Measurements from ENCODE around the gene PLCE1. TPM values are rescaled to one million over a fixed set of nuclear protein-coding genes. Genes with fewer than 3 reads are reported as not detected.

PLCE1 gene
- total RNA-seq, 1 donor from 2014 or later, result 0.84 TPM

DNA sequence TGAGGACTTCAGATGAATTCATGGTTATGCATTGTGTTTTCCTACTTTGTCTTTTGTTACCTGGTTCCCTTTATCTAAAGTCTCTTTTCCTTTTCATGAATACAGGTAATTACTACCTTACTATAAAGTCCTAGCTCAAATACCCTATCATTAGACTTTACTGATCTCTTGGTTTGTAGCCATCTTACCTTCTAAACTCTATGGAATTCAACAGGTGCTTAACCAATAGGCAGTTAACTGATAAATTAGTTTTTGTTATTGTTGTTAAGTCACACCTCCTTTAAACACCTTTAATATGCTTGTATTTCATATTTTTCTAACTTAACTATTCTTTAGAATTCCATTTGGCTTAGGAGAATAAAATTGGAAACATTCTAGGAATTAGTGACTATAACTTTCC lies 30.7 kb downstream of the PLCE1 start:
- Mint-ChIP-seq H3K4me1 (ENCODE audit: low read depth, unreplicated experiment) (peaks cover 4% of the 10 kb centered on the region), H3K27me3 (ENCODE audit: low read depth, unreplicated experiment) (no peaks in the 10 kb centered on the region), H3K27ac (ENCODE audit: unreplicated experiment) (no peak overlapping the region), H3K9me3 (ENCODE audit: unreplicated experiment) (peaks cover 23% of the 10 kb centered on the region), H3K4me3 (ENCODE audit: unreplicated experiment) (no peak overlapping the region), H3K36me3 (ENCODE audit: low read depth, unreplicated experiment) (peaks cover 2% of the 10 kb centered on the region)
- H3K79me2 ChIP-seq (ENCODE audit: insufficient read depth, low read length), result no peaks in the 10 kb centered on the region
- no peak overlapping the region for H3K27ac ChIP-seq (ENCODE audit: low read depth, low read length)
- H3K4me3 ChIP-seq (ENCODE audit: insufficient read depth, low read depth, low read length), result no peak overlapping the region
- DNase-seq (ENCODE audit: low read depth), result no peak
- no peaks in the 10 kb centered on the region for H3K36me3 ChIP-seq (ENCODE audit: insufficient read depth, low read length)
- no peak overlapping the region for H2AFZ ChIP-seq (ENCODE audit: low read depth, low read length)
- TF ChIP-seq, protein P1, sequence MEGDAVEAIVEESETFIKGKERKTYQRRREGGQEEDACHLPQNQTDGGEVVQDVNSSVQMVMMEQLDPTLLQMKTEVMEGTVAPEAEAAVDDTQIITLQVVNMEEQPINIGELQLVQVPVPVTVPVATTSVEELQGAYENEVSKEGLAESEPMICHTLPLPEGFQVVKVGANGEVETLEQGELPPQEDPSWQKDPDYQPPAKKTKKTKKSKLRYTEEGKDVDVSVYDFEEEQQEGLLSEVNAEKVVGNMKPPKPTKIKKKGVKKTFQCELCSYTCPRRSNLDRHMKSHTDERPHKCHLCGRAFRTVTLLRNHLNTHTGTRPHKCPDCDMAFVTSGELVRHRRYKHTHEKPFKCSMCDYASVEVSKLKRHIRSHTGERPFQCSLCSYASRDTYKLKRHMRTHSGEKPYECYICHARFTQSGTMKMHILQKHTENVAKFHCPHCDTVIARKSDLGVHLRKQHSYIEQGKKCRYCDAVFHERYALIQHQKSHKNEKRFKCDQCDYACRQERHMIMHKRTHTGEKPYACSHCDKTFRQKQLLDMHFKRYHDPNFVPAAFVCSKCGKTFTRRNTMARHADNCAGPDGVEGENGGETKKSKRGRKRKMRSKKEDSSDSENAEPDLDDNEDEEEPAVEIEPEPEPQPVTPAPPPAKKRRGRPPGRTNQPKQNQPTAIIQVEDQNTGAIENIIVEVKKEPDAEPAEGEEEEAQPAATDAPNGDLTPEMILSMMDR (IDR thresholded peaks at IDR 0.05; ENCODE audit: insufficient read depth, low read depth, low read length), result no peak
- TF ChIP-seq EZH2 (IDR thresholded peaks at IDR 0.05; ENCODE audit: insufficient read depth, low read length), result no peak
- no peaks in the 10 kb centered on the region for H3K4me1 ChIP-seq (ENCODE audit: insufficient read depth, low read length)
- H4K20me1 ChIP-seq (ENCODE audit: insufficient read depth, low read length), result no peaks in the 10 kb centered on the region
- no peak for FAIRE-seq
- H3K4me2 ChIP-seq (ENCODE audit: low read length), result no peak overlapping the region
- no peaks in the 10 kb centered on the region for H3K27me3 ChIP-seq (ENCODE audit: insufficient read depth, low read length)
- H3K9me3 ChIP-seq (ENCODE audit: insufficient read depth, low read depth, low read length), result peaks cover under 1% of the 10 kb centered on the region
- H3K9ac ChIP-seq (ENCODE audit: low read length), result no peak overlapping the region

DNA sequence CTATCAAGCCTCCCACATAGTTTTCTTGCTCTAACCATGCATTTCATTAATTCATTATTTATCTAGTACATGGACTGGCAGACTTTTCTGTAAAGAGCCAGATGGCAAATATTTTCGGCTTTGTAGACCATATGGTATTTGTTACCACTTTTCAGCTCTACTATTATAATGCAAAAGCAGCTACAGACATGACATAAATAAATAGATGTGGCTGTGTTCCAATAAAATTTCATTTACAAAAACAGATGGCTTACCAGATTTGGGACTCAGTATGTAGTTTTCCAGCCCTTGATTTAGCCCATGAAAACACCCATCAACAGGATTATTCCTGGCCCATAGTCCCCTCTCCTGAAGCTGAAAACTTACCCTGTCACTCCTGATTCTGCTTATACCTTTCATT lies 32.1 kb downstream of the PLCE1 start:
- Mint-ChIP-seq H3K36me3 (ENCODE audit: low read depth, unreplicated experiment) (peaks cover 3% of the 10 kb centered on the region), H3K27ac (ENCODE audit: unreplicated experiment) (no peak overlapping the region), H3K9me3 (ENCODE audit: unreplicated experiment) (peaks cover 34% of the 10 kb centered on the region), H3K4me1 (ENCODE audit: low read depth, unreplicated experiment) (peaks cover 4% of the 10 kb centered on the region), H3K4me3 (ENCODE audit: unreplicated experiment) (no peak overlapping the region), H3K27me3 (ENCODE audit: low read depth, unreplicated experiment) (no peaks in the 10 kb centered on the region)
- no peak for FAIRE-seq
- H4K20me1 ChIP-seq (ENCODE audit: insufficient read depth, low read length), result no peaks in the 10 kb centered on the region
- TF ChIP-seq EZH2 (IDR thresholded peaks at IDR 0.05; ENCODE audit: insufficient read depth, low read length), result no peak
- TF ChIP-seq, protein P1 (IDR thresholded peaks at IDR 0.05; ENCODE audit: insufficient read depth, low read depth, low read length), result no peak
- H3K27me3 ChIP-seq (ENCODE audit: insufficient read depth, low read length), result no peaks in the 10 kb centered on the region
- no peak overlapping the region for H3K4me3 ChIP-seq (ENCODE audit: insufficient read depth, low read depth, low read length)
- H3K9me3 ChIP-seq (ENCODE audit: insufficient read depth, low read depth, low read length), result peaks cover 7% of the 10 kb centered on the region
- H3K36me3 ChIP-seq (ENCODE audit: insufficient read depth, low read length), result no peaks in the 10 kb centered on the region
- no peak for DNase-seq (ENCODE audit: low read depth)
- H3K4me1 ChIP-seq (ENCODE audit: insufficient read depth, low read length), result no peaks in the 10 kb centered on the region
- no peak overlapping the region for H2AFZ ChIP-seq (ENCODE audit: low read depth, low read length)
- no peaks in the 10 kb centered on the region for H3K79me2 ChIP-seq (ENCODE audit: insufficient read depth, low read length)
- H3K4me2 ChIP-seq (ENCODE audit: low read length), result no peak overlapping the region
- no peak overlapping the region for H3K27ac ChIP-seq (ENCODE audit: low read depth, low read length)
- no peak overlapping the region for H3K9ac ChIP-seq (ENCODE audit: low read length)

DNA sequence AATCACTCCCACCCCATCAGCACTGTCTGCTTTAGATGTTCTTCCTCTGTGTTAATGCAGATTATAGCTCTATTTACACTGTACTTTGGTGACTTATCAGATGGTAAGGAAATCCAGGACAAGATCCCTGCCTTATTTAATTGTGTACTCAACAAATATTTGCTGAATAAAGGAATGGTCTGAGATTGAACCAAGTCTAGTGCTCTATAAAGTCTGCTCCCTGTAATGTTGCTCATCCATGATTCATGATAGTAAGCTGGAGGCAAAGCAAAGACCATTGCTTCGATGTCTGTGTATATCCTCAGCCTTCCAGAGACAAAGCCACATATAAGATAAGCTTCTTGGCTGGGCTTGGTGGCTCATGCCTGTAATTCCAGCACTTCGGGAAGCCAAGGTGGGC lies 33.5 kb downstream of the PLCE1 start:
- H2AFZ ChIP-seq (ENCODE audit: low read depth, low read length), result no peak overlapping the region
- no peak overlapping the region for H3K9ac ChIP-seq (ENCODE audit: low read length)
- H3K4me1 ChIP-seq (ENCODE audit: insufficient read depth, low read length), result no peaks in the 10 kb centered on the region
- no peak for TF ChIP-seq EZH2 (IDR thresholded peaks at IDR 0.05; ENCODE audit: insufficient read depth, low read length)
- TF ChIP-seq, protein P1 (IDR thresholded peaks at IDR 0.05; ENCODE audit: insufficient read depth, low read depth, low read length), result no peak
- no peaks in the 10 kb centered on the region for H3K79me2 ChIP-seq (ENCODE audit: insufficient read depth, low read length)
- H3K4me2 ChIP-seq (ENCODE audit: low read length), result no peak overlapping the region
- Mint-ChIP-seq H3K27ac (ENCODE audit: unreplicated experiment) (no peak overlapping the region), H3K9me3 (ENCODE audit: unreplicated experiment) (peaks cover 41% of the 10 kb centered on the region), H3K36me3 (ENCODE audit: low read depth, unreplicated experiment) (peaks cover 7% of the 10 kb centered on the region), H3K4me3 (ENCODE audit: unreplicated experiment) (no peak overlapping the region), H3K27me3 (ENCODE audit: low read depth, unreplicated experiment) (no peaks in the 10 kb centered on the region), H3K4me1 (ENCODE audit: low read depth, unreplicated experiment) (peaks cover 4% of the 10 kb centered on the region)
- FAIRE-seq (no peak), DNase-seq (ENCODE audit: low read depth) (peak; percentile 78)
- peaks cover 7% of the 10 kb centered on the region for H3K9me3 ChIP-seq (ENCODE audit: insufficient read depth, low read depth, low read length)
- no peaks in the 10 kb centered on the region for H4K20me1 ChIP-seq (ENCODE audit: insufficient read depth, low read length)
- H3K27me3 ChIP-seq (ENCODE audit: insufficient read depth, low read length), result no peaks in the 10 kb centered on the region
- no peaks in the 10 kb centered on the region for H3K36me3 ChIP-seq (ENCODE audit: insufficient read depth, low read length)
- no peak overlapping the region for H3K27ac ChIP-seq (ENCODE audit: low read depth, low read length)
- no peak overlapping the region for H3K4me3 ChIP-seq (ENCODE audit: insufficient read depth, low read depth, low read length)
